ENCODE results near the gene CCDC184.
"Not testable (repeated sequence)": the region's sequence is repeated elsewhere in the genome, so short reads cannot be mapped to it uniquely, and the experiment has no call there.

Gene CCDC184

DNA sequence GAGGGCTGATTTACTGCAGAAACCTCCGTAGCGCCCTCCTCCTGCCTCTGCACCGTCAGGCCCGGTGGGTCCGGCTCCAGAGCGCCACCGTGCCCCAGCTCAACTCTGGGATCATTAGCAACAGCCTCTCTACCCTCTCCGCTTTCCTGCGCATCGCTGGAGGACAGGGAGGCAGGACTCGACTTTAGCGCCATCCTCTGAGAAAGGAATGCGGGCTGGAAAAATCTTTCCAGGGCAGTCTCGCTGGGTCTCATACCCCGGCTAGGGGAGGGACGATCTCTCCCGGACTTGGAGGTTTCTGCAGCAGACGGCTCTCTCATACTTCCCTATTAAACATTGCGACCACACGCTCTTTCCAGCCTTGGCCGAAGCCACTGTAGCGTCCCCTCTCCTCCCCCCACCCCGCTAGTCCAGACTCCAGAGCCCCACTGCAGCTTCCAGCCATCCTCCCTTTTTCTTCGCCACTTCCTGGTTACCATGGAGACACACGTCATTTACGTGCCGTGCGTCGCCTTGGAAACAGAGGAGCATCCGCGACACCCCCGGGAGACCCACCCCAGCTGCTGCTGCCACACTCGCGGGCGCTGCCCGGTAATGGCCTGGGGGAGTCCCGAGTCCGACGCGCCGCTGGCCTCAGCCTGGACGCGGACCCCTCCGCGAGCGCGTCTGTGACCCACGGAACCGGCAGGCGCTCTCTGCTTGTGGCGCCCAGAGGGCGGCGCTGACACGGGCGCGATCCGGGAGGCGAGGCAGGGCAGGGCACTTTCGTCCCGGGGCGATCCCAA, at the start of gene CCDC184:
Gene CCDC184, plus strand, starts transcription at position 554 of the 785 bp plus-strand sequence. CDS start 479 bp downstream, outside the sequence.
- TF ChIP-seq GATA1 (IDR thresholded peaks at IDR 0.05; ENCODE audit: low read depth, low read length) (no peak), POLR2A (IDR thresholded peaks at IDR 0.05; ENCODE audit: low read length) (no peak)
- peak; percentile 51 to 56 for DNase-seq

GRCh38 chr12:48135027-48135426, 48.4 kb upstream of the CCDC184 start:
- DNase-seq, result no peak
- TF ChIP-seq GATA1 (IDR thresholded peaks at IDR 0.05; ENCODE audit: low read depth, low read length) (no peak), POLR2A (IDR thresholded peaks at IDR 0.05; ENCODE audit: low read length) (no peak)

- no peak for DNase-seq
- TF ChIP-seq GATA1 (IDR thresholded peaks at IDR 0.05; ENCODE audit: low read depth, low read length), result no peak
- no peak for TF ChIP-seq POLR2A (IDR thresholded peaks at IDR 0.05; ENCODE audit: low read length)
These were observed 40.4 kb upstream of the CCDC184 start for GRCh38 chr12:48142818-48143674.

GRCh38 chr12:48143898-48144297, 39.5 kb upstream of the CCDC184 start:
- DNase-seq, result no peak
- TF ChIP-seq GATA1 (IDR thresholded peaks at IDR 0.05; ENCODE audit: low read depth, low read length), result no peak
- no peak for TF ChIP-seq POLR2A (IDR thresholded peaks at IDR 0.05; ENCODE audit: low read length)

DNA sequence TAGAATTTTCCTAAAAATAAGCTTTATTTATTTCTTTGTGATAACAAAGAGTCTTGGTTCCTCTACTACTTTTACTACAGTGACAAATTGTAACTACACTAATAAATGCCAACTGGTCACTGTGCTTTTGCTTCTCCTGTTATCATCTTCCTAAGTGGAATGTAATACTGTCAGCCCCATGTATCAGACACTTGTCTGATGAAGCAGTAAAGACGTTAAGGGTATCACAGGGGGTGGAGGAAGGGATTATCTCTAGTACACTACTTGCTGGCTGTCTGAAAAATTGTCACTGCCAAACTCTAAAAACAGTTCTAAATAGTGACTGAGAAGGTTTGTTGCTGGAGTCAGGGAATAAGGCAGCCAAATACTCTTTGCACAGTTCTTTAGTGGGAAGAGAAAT, 37.5 kb upstream of the CCDC184 start:
- DNase-seq, result peak; percentile 54 to 64
- TF ChIP-seq POLR2A (IDR thresholded peaks at IDR 0.05; ENCODE audit: low read length), result no peak
- TF ChIP-seq GATA1 (IDR thresholded peaks at IDR 0.05; ENCODE audit: low read depth, low read length), result no peak

GRCh38 chr12:48151103-48151771, 32.2 kb upstream of the CCDC184 start:
- TF ChIP-seq POLR2A (IDR thresholded peaks at IDR 0.05; ENCODE audit: low read length) (no peak), GATA1 (IDR thresholded peaks at IDR 0.05; ENCODE audit: low read depth, low read length) (no peak)
- no peak for DNase-seq

- DNase-seq, result not testable (repeated sequence)
These were observed 27.7 kb upstream of the CCDC184 start for GRCh38 chr12:48155786-48156185.

DNA sequence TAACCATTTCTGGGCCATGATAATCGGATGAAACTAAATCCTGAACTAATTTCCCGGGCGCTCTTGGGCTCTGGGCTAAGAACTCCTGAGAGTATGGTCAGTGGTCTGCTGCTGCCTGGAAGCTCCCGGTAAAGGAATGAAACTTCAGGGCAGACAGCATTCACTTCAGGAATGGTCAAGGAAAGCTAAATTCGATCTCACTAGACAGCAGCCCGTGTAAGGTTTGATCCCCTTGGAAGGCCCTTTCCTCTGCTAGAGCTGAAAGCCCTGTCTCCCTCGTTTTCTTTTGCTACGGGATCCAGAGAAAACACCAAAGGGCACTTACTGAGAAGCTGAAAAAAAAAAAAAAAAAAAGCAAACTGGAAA, 26.8 kb upstream of the CCDC184 start:
- no peak for DNase-seq
- TF ChIP-seq POLR2A (IDR thresholded peaks at IDR 0.05; ENCODE audit: low read length) (no peak), GATA1 (IDR thresholded peaks at IDR 0.05; ENCODE audit: low read depth, low read length) (no peak)

DNA sequence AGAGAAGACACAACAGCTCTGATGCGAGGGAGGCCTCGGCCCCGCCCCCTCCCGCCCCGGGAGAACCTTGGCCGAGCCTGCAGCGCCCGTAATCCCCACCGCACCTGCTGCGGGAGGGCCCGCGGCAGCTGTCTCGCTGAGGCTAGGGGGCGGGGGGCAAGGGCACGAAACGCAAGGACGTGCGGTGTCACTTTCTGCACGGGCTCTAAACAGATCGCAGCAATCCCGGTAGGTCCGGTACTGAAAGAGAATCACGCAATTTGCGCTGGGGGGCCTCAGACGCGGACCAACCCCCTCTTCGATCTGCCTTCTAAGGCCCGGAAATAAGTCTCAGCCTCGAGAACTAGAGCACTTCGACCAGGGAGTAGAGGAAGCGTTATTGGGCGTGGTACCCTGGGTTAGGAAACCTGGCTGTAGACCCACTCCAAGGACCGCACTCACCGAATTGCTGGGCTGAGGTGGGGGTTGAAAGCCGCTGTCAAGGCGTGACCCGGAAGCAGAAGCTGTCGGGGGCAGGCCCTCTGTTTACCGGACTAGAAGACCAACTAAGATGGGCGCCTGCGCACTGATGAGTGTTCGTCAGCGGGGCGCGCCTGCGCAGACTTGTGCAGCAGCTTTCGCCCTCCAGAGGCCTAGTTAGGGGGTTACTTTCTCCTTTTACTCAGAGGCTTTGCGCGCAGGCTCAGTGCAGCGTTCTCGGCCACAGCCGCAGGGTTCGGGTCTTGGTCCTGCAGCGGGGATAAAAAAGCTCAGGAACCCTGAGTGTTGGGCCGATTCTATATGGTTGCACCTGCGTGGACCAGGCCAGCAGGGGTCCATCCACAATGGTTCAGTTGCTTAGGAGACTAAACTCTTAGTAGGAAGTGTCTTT, 26.2 kb upstream of the CCDC184 start, which contains the start of gene ASB8:
Gene ASB8, minus strand, starts transcription at position 498 of the 871 bp plus-strand sequence. CDS start 4,019 bp downstream, outside the sequence.
- TF ChIP-seq GATA1 (IDR thresholded peaks at IDR 0.05; ENCODE audit: low read depth, low read length) (no peak), POLR2A (IDR thresholded peaks at IDR 0.05; ENCODE audit: low read length) (peak; percentile 76)
- peak; percentile 99 for DNase-seq

GRCh38 chr12:48157889-48158370, 25.5 kb upstream of the CCDC184 start:
- DNase-seq, result no peak
- TF ChIP-seq POLR2A (IDR thresholded peaks at IDR 0.05; ENCODE audit: low read length) (no peak), GATA1 (IDR thresholded peaks at IDR 0.05; ENCODE audit: low read depth, low read length) (no peak)

DNA sequence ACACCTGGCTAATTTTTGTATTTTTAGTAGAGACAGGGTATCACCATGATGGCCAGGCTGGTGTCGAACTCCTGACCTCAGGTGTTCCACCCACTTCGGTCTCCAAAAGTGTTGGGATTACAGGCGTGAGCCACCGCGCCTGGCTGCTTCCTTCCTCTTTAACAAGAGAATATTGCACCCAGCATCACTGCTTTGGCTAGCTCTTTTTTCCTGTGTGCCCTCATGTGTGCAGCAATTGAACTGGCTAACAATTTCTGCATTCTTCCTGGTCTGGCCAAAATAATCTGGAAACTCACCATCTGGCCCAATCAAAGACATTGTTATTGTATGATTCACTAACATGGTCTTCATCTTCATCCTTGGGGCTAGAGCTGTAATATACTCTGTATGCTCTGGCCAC, 23.4 kb upstream of the CCDC184 start:
- TF ChIP-seq POLR2A (IDR thresholded peaks at IDR 0.05; ENCODE audit: low read length) (no peak), GATA1 (IDR thresholded peaks at IDR 0.05; ENCODE audit: low read depth, low read length) (no peak)
- no peak for DNase-seq

DNA sequence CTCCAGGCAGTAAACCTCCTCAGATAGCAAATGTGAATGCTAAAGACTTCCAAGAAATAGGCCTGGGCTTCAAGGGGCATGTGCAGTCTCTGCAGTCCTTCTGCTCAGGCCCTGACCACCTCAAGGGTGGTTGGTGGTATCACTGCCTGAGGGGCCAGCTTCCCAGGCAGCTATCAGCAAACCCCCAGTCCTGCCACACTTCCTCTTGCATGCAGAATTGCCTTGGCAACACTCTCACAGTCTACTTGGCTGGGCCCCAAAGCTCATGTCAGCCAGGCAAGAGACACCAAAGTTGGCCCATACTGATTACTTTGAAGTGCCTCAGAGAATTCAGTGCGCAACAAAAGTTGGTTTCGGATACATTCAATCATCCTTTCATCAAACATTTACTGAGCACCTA, 22.6 kb upstream of the CCDC184 start:
- TF ChIP-seq POLR2A (IDR thresholded peaks at IDR 0.05; ENCODE audit: low read length), result no peak
- DNase-seq, result peak; percentile 87 to 92

GRCh38 chr12:48163150-48163747, 20.2 kb upstream of the CCDC184 start:
- no peak for TF ChIP-seq POLR2A (IDR thresholded peaks at IDR 0.05; ENCODE audit: low read length)
- TF ChIP-seq GATA1 (IDR thresholded peaks at IDR 0.05; ENCODE audit: low read depth, low read length), result no peak
- peak in 1 of 2 experiments; percentile 10 for DNase-seq
